Retina (tissue), 1 donor: ENCODE data around the gene FCN3.

ENCODE experiments used
- DNase-seq: peaks from one replicate; pipeline ENCODE4 v3.0.0-alpha.2; 2016

Gene FCN3

DNA sequence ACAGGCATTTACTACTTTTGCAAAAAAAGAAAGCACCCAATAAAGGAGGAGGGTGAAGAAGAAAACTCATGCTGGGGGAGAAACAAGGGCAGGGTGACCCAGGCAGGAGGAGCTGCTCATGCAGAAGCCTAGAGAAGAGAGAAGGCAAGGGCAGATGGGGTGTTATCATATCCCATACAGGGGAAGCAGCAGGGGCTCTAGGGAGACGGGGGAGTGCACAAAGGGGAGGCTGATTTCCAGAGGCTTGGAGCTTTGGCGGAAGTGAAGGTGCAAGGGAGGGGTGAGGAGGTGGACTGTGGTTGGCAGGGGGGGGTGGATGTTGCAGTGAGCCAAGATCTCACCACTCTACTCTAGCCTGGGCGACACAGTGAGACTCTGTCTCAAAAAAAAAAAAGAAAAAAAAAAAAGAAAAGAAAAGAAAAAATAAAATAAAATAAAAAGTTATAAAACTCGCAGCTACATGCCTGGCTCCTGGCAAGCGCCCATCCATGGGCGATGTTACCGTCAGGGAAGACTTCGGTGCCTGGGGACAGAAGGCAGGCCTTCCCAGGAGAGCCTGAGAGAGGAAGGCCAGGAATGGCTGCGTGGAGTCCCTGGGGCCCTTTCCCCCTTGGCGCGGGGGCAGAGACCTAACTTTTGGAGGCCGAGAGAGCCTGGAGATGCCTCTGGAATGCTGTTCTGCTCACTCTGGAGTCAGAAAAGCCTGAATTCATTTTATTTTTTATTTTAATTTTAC is 3.3 kb upstream of the FCN3 start:
- no peak for DNase-seq

DNA sequence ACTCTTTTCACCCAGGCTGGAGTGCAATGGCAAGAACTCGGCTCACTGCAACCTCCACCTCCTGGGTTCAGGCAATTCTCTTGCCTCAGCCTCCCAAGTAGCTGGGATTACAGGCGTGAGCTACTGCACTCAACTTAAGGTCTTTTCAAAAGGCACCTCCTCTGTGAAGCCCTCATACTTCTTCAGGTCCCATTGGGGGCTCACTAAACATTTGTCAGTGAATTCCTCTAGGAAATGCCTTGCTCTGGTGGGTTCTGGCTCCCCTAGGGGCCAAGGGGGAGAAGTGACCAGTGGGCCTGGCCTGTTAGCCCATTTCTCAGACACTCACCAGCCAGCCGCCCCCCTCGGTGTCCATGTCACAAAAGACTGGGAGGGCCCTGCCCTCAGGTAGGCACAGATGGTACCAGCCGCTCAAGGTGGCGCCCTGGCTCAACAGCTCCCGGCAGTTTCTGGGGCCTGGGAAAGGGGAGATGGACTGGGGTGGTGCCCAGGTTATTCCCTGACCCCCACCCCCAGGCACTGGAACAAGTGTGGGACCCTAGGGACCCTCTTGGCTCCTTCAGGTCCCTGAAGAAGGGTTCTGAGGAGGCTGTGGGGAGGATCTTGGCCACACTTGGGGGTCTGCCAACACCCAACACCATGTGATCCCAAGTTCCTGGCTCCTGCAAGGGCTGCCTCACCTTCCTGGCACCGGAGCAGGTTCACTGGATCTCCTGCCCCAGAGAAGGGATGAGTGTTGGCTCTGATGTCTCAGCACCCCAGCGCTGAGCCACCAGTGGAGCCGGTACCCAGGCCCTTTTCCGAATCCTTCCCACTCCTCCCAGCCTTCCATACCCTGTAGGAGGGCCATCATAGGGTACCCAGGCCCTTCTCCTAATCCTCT is 1.6 kb downstream of the FCN3 start:
- no peak for DNase-seq

DNA sequence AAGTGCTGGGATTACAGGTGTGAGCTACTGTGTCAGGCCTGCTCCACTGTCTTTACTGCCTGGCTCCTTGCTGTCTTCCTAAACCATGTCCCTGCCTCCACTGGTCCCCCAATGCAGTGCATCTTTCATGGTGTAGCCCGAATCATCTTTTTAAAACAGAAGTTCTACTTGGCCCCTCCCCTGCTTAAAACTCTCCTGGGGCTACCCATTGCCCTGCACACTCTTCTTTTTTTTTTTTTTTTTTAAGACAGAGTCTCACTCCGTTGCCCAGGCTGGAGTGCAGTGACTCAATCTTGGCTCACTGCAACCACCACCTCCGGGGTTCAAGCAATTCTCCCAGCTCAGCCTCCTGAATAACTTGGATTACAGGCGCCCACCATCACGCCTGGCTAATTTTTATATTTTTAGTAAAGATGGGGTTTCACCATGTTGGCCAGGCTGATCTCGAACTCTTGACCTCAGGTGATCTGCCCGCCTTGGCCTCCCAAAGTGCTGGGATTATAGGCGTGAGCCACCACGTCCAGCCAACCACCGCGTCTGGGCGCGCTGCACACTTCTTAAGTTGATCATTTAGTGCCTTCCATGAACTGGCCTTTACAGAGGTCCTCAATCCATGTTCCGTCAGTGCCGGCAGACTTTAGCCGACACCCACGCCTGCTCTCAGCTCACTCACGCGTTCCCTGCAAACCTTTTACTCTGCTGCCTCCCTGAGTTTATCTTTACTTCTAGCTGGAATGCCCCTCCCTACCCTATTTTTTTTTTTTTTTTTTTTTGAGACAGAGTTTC is 2.4 kb downstream of the FCN3 start:
- DNase-seq, result no peak

DNA sequence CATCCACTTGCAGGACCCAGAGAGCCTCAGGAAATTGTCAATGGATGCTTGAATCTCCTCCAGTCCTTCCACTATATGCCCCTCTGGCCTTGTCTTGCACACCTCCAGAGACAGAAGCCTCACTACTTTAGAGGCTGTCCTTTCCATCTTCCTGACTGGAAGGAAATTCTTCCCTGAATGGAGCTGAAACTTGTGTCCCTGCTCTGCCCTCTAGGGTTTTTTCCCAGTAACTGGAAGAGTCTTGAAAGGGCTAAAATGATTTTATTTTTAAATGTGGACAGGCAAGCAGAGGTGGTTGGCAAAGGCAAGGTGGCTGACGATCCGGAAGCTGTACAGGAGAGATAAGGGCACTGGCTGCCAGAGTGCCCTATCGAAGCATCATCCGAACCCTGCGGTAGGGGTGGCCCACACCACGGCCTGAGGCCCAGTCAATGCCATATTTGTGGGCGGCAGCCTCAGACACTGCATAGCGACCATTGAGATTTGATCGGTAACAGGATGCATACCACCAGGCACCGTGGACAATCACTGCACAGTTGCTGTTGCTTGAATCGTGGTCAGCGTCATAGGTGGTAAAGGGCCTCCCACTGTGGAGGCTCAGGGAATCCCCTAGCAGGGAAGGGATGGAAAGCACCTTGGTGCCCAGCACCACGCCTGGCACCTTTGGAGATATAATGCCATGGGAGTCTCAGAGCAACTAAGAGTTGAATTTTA is 5.6 kb downstream of the FCN3 start:
- DNase-seq, result no peak

DNA sequence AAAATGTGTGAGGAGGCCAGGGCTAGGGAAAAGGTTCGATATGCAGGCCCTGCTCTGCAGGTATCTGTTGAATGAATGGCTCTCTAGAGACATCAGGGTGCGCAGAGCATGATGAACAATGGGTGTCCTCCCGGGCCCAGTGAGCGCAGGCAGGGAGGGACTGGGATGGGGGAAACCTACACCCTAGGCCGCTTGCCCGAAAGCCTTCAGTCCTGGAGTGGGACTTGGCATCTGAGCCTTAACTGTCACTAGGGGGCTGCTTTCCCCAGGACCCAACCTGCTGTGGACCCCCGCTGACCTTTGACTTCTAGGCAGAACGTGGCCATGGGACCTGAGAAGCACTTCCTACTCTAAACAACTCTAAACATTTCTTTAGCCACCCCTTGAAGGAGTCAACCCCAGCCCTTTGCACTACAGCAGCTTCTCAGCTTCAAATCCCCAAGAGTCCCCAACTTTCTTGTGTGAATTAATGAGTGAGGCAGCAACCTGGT is 7.4 kb downstream of the FCN3 start:
- DNase-seq, result no peak

DNA sequence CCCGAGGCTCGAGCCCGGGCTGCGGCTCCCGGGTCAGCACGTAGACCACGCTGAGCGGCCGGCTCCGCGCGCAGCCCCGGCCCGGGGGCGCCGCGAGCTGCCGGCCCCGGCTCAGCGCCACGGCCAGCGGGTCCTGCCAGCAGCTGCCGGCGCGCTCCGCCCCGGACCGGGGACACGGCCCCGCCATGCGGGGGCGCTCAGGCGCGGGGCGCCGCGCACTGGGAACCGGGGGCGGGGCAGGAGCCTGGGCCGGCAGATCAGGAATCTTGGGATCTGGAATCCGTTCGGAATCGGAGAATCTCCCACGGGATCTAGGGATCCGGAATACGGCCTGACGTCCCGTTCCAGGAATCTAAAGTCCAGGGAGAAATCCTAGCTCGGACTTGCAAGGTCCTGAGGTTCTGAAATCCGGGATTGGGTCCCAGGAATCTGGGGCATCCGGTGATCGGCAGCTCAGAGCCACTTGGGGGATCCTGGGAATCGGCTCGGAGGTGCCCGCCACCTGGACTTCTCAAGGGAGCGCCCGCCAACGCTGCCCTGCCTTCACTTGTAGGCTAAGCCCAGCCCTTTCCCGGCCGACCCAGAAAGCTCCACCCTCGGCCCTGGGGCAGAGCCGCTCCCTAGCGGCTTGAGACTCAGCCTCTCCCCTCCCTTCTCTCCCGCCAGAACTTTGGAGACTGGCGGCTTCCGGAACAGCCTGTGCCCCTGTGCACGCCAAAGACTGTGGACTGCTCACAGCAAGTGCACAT is 8.0 kb downstream of the FCN3 start, which contains the start of gene MAP3K6:
Gene MAP3K6, minus strand, starts transcription at position 551 of the 749 bp plus-strand sequence. Its CDS starts 364 bp downstream, at position 187.
- peak; percentile 75 for DNase-seq

DNA sequence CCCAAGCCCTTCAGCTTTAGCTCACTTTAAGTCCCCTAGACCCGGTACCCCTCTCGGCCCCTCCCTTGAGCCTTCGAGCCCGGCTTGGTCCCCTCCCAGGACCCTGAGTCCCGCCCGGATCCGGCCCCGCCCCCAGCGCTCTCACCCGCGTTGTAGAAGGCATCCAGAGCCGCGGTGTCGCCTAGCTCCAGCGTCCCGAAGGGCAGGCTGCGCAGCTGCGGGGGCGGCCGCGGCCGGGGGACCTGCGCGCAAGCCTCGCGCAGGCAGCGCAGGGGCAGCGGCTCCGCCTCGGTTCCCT is 8.6 kb downstream of the FCN3 start:
- peak; percentile 78 for DNase-seq

DNA sequence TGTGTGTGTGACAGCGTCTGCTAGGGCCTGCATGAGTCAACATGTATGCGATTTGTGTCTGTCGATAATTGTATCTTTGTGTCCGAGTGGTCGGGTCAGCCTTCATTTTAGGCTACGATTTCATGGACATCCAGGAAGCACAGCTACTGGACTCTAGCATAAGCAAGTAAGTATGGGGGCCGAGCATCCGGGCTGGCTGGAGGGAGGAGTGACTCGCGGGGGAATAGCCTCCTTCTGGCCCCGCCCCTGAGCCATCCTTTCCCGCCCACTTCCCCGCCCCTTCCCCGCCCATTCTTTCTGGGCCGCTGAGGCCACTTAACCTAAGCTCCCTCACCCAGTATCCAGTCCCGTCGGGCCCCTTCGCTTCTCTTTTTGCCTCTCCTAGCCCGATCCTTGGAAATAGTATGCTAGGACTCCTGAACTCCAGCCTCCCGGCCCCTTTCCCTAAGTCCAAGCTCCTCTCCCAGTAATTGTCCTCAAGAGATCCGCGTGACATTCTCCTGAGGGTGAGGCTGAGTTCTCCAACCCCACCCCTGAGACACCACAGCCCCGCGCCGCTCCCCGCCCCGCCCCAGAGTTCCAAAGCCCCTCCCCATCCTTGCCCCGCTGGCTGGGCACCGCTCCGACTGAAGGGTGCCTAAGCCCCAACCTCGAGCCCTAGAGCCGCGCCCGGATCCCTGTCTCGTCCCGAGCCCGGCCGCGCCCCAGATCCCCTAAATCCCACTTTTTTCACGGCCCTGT is 9.1 kb downstream of the FCN3 start:
- peak; percentile 85 for DNase-seq

DNA sequence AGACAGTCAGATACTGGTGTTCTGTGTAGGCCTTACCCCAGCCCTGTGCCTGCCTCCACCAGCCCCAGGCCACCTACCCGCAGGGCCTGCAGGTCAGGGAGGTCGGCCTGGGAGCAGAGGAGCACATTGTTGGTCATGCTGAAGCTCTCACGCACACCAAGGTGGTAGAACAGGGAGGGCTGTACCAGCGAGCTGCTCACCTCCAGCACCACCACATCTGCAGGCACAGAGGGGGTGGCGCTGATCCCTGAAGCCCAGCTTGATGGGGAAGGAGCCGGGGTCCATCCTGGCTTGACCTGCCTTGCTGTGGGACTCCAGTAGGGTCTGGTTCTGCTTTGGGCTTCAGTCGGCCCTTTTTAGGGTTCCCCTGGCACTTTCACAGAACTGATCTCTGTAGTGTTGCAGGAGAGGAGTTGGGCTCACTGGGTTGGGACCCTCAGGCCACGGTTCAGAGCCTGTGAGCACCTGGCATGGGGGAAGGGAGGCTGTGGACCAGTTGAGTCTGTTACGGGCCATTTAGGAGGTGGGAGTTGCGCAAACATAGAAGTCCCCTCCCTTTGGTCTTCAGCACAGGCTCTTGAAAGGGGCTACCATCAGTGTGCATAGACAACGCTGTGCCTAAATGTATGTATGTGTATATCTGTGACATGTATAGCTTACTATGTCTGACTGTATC is 9.8 kb downstream of the FCN3 start:
- no peak for DNase-seq

DNA sequence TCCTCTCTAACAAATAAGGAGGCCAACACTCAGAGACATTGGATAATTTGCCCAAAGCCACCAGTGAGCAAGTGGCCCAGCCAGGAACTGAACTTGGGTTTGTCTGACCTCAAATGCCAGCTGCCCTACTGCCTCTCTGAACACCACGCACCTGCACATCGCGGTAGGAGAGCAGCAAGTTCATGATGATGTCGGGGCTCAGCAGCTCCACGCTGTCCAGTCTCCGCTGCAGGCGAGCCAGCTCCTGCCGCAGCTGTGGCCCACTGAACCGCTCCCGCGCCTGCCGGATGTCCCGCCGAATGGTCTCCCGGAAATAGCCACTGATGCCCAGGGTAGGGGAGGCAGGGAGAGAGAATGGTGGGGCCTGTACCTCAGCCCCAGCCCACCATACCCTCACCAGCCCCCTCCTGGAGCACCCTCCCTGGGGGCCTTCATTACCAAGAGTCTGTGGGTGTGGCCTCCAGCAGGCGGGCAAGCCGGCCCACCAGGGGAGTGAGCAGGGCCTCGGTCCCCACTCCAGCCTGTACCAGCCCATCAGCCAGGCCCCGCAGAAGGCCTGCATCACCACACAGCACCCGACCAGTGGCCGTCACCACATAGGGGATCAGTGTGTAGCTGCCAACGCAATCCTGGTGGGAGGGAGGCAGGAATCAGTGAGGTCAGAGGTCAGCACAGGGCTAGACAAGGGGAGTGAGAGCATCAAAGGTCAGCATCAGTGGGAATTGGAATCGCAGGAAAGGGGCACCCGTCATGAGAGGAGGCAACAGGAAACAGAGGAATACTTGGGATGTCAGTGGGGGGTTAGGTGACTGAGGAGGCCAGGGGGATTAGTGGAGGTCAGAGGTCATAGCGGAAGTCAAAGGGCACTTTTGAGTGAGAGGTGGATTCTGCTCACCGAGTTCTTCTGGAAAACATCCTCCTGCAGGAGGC is 10.6 kb downstream of the FCN3 start:
- DNase-seq, result no peak

DNA sequence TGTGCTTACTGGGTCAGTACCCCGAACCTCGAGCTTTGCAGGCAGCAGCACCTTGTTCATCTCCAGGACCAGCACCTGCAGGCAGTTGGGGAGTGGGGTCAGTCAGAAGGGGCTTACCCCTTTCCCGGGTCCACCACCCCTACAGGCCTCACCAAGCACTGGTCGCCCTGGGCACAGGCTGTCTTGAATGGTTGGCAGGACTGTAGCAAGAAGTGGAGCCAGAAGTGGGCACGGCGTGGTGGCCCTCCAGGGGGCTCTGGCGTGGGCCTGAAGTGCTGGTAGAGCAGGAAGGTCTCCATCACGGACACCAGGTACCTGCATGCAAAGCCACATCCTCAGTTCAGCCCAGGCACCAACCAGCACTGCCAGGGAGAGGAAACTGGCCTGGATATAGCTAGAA is 13.1 kb downstream of the FCN3 start:
- DNase-seq, result no peak

DNA sequence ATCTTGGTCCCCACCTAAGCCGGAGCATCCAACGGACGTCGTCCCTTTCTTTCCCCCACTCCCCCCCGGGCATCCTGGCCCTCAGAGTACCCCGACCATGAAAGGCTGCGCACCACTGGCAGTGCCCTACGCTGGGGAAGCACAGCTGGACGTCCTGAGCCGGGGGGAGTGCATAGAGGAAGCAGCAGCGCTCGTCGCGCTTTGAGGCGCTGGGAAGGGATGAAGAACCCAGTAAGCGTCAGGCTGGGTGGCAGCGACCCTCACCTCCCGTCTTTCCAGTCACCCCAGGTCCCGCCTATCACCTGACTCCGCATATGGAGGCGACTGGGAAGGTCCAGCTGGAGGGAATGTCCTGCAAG is 13.6 kb downstream of the FCN3 start:
- DNase-seq, result no peak

DNA sequence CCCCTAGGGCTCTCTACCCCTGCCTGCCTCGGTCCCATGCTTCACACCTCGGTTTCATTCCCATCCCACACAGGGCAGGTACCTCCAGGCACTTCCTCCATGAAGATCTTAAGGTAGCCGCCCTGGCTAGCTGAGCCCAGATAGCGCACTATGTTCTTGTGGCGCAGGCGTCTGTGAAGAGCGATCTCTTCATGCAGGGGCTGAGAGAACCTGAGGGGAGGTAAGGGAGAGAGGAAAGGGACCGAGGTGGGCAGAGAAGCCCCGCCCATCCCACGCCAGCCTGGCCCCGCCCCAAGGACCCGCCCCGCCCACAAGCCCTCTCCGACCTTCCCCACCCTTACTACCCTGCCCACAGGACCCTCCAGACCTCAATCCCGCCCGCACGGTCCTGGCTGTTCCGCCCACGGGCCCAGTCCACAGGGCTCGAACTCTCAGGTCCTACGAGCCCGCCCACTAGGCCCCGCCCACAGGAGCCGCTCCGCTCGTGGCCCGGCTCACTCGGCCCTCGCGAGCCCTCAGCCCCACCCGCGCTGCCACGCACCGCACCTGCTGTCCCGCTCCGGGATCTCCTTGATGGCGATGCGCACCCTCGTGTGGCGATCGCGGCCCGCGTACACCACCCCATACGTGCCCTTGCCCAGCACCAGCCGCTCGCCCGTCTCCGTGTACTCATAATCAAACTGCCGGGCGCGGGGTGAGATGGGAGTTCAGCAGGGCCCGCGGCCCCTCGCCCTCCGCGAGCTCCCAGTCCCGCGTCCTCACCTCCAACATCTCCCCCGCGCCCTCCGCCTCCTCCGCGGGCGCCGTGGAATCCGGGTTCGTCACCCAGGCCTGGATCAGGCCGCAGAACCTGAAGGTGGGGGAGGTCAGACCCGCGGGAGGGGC is 14.2 kb downstream of the FCN3 start:
- DNase-seq, result peak; percentile 83

DNA sequence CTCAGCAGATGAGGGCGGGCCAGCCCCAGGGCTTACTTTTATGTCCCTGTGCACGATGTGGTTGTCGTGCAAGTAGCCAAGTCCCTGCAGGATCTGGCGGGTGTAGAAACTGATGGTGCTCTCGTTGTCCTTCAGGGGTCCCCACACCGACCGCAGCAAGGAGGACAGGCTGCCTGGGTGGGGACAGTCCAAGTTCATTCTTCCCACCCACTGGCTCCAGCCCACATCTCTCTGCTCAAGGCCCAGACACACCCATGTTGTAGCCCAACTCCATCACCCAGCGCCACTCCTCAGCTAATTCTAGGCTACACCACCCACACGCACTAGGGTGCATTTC is 14.8 kb downstream of the FCN3 start:
- DNase-seq, result no peak

DNA sequence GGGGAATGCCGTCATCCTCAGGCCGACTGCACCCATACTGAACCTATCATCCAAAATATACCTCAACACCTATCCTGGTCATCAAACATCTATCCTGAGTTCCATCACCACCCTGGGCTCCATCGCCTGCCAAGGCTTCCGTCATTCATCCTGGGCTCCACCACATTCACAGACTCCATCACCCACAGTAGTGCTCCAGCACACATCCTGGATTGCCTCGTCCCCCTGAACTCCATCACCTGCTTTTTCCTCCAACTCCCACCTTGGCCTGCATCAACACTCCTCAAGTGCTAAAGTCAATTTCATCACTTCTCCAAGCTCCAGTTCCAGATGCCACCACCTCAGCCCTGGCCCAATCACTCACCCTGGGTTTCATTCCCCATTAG is 15.7 kb downstream of the FCN3 start:
- no peak for DNase-seq

DNA sequence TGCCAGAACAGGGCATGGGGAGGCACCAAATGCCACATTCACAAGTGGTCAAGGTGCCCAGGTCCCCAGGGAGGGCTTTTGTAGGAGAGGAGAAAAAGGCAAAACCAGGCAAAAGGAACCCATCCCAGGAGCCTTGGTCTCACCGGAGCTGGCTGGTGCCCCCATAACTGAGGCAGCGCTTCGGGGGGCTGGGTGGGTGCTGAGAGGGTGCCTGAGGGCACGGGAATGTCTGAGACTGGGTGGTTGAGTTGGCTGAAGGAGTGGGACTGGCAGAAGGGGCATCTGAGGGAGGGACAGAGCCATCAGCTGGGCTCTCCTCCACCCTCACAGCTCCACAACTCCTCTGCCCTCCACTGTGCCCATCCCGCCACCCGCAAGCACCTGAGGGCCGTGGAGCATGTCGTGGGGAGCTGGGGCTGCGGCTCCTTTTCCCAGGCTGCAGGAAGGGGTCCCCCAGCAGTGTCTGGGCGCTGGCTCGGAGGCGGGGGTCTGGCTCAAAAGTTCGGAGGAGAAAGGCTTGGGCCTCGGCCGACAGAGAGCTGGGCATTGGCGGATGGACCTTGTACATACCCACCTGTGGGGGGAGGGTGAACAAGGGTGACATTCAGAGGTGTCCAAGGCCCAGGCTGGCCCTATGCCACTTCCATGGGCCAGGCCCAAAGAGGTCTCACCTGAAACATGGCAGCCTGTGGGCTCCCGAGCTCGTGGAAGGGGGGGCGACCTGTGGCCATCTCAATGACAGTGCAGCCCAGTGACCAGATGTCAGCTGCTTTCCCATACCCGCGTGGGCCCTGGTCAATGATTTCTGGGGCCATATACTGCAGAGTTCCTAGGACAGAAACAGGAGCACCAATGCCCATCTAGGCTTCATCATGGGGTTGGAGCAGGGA is 16.3 kb downstream of the FCN3 start:
- DNase-seq, result no peak

DNA sequence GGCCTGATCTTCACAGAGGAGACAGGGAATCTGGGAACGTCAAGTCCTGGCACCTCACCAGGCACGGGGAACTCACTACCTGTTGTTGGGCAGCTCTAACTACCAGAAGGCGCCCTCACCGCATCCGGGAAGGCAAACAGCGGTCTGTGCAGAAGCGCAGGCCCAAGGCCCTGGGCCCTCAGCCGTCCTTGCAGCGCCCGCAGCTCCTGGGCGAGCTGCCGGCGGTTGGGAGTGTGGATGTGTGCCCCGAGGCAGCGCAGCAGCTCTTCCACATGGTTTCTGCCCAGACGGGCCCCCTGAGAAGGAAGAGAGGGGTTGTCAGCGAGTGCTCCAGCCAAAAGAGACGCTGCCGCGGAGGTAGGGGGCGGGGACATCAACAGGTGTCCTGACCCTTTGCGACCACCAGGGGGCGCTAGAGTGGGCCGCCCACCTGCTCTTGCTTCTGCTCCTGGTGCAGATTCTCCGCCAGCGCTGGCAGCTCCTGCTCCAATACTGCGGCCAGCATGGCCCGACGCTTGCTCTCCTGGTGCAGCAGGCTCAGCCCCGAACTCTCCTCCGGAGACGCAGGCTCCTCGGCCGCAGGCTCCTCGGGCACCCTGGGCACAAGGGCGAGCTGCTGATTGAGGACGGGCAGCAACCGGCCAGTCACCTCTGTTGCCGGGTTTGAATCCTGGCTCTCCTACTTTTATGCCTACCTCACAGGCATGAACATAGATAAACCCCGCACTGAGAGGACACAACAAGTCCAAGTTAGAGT is 17.2 kb downstream of the FCN3 start:
- DNase-seq, result peak; percentile 94
